ENCODE measurements around the gene PKN2.
A peak's percentile ranks its signal among the peaks of the same experiment; 100 is the strongest.

The PKN2 gene

GRCh38 chr1:88800382-88801051, 116.4 kb downstream of the PKN2 start (continued):
- TF ChIP-seq GLIS2 (tag by site-specific recombination; IDR thresholded peaks at IDR 0.05) (no peak), ATF2 (tag by site-specific recombination; IDR thresholded peaks at IDR 0.05; ENCODE audit: low read depth) (peak; percentile 53), ZNF560 (tag by site-specific recombination; IDR thresholded peaks at IDR 0.05; ENCODE audit: borderline replicate concordance) (no peak), ZNF600 (tag by site-specific recombination; IDR thresholded peaks at IDR 0.05) (no peak)
- TF ChIP-seq, protein P1, sequence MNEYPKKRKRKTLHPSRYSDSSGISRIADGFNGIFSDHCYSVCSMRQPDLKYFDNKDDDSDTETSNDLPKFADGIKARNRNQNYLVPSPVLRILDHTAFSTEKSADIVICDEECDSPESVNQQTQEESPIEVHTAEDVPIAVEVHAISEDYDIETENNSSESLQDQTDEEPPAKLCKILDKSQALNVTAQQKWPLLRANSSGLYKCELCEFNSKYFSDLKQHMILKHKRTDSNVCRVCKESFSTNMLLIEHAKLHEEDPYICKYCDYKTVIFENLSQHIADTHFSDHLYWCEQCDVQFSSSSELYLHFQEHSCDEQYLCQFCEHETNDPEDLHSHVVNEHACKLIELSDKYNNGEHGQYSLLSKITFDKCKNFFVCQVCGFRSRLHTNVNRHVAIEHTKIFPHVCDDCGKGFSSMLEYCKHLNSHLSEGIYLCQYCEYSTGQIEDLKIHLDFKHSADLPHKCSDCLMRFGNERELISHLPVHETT (tag by site-specific recombination; IDR thresholded peaks at IDR 0.05) = no peak

DNA sequence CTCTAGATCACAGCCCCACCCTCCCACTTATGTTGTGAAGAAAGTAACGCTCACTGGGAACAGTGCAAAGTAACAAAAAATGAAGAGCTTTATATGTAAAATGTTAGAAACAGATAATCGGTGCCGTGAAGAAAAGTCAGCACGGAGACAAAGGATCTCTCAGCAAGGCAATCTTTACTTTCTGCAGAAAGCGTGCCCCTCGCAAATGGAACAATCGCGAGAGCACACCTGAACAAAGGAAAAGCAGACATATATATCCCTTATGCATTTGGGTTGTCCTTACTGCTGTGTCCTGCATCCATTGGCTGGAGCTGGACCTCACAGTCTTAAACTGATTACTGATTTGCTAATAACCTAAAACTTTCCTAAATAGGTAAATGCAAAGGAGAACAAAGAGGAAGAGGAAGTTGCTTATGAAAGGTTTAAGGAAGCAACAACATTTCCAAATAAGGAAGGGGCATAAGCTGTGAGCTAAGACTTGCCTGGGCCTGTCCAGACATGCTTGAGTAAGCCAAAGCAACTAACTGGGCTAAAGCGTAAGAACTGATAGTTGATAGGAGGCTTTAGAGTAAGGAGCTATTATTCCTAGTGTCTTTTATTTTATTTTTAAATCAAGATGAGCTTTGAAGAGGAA, 117.6 kb downstream of the PKN2 start:
- ChIA-PET CTCF (interaction anchor here (0.6 to 2.1 kb wide), 7 partner anchors 9 to 75 kb away, joined by 3 to 8 read pairs (median 3); no protein-coding TSS in a partner anchor), POLR2A (interaction anchor here (0.6 kb wide), 1 partner anchor 22 kb away, joined by 3 read pairs; no protein-coding TSS in a partner anchor)
- TF ChIP-seq ZNF175 (tag by site-specific recombination; IDR thresholded peaks at IDR 0.05) = no peak
- TF ChIP-seq ZNF530 (tag by site-specific recombination; IDR thresholded peaks at IDR 0.05; ENCODE audit: low read depth) = no peak
- peak; percentile 86 for TF ChIP-seq TRIM28 (IDR thresholded peaks at IDR 0.05; ENCODE audit: borderline replicate concordance, low read length)
- TF ChIP-seq SETDB1 (IDR thresholded peaks at IDR 0.05; ENCODE audit: insufficient read length, low read length) = peak; percentile 99
- TF ChIP-seq ZNF518A (tag by site-specific recombination; conservative IDR thresholded peaks at IDR 0.05; ENCODE audit: low read depth) = 0 out of 2 replicates have a peak, but pooled peaks have one; percentile 26
- TF ChIP-seq, protein P2, sequence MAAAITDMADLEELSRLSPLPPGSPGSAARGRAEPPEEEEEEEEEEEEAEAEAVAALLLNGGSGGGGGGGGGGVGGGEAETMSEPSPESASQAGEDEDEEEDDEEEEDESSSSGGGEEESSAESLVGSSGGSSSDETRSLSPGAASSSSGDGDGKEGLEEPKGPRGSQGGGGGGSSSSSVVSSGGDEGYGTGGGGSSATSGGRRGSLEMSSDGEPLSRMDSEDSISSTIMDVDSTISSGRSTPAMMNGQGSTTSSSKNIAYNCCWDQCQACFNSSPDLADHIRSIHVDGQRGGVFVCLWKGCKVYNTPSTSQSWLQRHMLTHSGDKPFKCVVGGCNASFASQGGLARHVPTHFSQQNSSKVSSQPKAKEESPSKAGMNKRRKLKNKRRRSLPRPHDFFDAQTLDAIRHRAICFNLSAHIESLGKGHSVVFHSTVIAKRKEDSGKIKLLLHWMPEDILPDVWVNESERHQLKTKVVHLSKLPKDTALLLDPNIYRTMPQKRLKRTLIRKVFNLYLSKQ (tag by site-specific recombination; IDR thresholded peaks at IDR 0.05; ENCODE audit: borderline replicate concordance) = no peak
- no peaks in the 10 kb centered on the region for H3K4me1 ChIP-seq (ENCODE audit: control insufficient read depth, insufficient read depth, low read length)
- no peaks in the 10 kb centered on the region for H3K9me3 ChIP-seq (ENCODE audit: control insufficient read depth, insufficient read depth, low read depth, low read length)
- no peak overlapping the region; the same call in 1 of the 2 replicates for H3K27ac ChIP-seq (ENCODE audit: extremely low read depth, low read depth, low read length)
- H3K4me3 ChIP-seq (ENCODE audit: low read depth, low read length) = no peak overlapping the region
- peaks cover 8 to 58% of the 10 kb centered on the region in 2 experiments for H3K36me3 ChIP-seq (ENCODE audit: control insufficient read depth in 2 of 2, insufficient read depth in 1 of 2, low read length in 2 of 2)

All from HEK293 (cell line).